GM23338 (cell line): ENCODE measurements around the gene PTRHD1. TPM values are rescaled to one million over a fixed set of nuclear protein-coding genes. Genes with fewer than 3 reads are reported as not detected.

Source experiments
- ATAC-seq: fragments of 200-7000 bp; cut with Tn5 transposase; 3 replicates; pipeline ENCODE4 v1.9.1; 2020
- DNase-seq: peaks from one replicate; pipeline ENCODE4 v3.0.0-alpha.2; 2015; ENCODE audit warnings: low spot score
- H2AFZ ChIP-seq: fragments of 200-600 bp; sonication (generic); 2 replicates; pipeline ENCODE4 v1.8.0; 2016; ENCODE audit warnings: antibody characterized with exemption, mild to moderate bottlenecking, moderate library complexity
- H3F3A ChIP-seq: fragments of 200-600 bp; sonication (generic); replicated peaks from 2 replicates; pipeline ENCODE4 v1.8.0; 2017; ENCODE audit warnings: antibody characterized with exemption, mixed run types, low read depth
- H3K27ac ChIP-seq: fragments of 200-600 bp; sonication (generic); 2 replicates; pipeline ENCODE4 v1.6.1; 2016; ENCODE audit warnings: low read depth
- H3K27me3 ChIP-seq: fragments of 200-600 bp; sonication (generic); 2 replicates; pipeline ENCODE4 v1.8.0; 2016; ENCODE audit warnings: mild to moderate bottlenecking, mixed run types, moderate library complexity; ENCODE audit not compliant: insufficient read depth
- H3K36me3 ChIP-seq: fragments of 200-600 bp; sonication (generic); 2 replicates; pipeline ENCODE4 v1.8.0; 2016; ENCODE audit warnings: mild to moderate bottlenecking; ENCODE audit not compliant: insufficient read depth
- H3K4me1 ChIP-seq: fragments of 200-600 bp; sonication (generic); 2 replicates; pipeline ENCODE4 v1.8.0; 2016; ENCODE audit warnings: mild to moderate bottlenecking, moderate library complexity; ENCODE audit not compliant: insufficient read depth
- H3K4me2 ChIP-seq: fragments of 200-600 bp; sonication (generic); 2 replicates; pipeline ENCODE4 v1.7.1; 2017; ENCODE audit warnings: mixed run types
- H3K4me3 ChIP-seq: fragments of 200-600 bp; sonication (generic); 2 replicates; pipeline ENCODE4 v1.6.1; 2016; ENCODE audit warnings: mixed run types
- H3K79me2 ChIP-seq: fragments of 200-600 bp; sonication (generic); replicated peaks from 2 replicates; pipeline ENCODE4 v1.8.0; 2017; ENCODE audit warnings: mild to moderate bottlenecking; ENCODE audit not compliant: insufficient read depth
- H3K9me2 ChIP-seq: fragments of 200-600 bp; sonication (generic); 2 replicates; pipeline ENCODE4 v1.8.0; 2017; ENCODE audit not compliant: insufficient read depth
- H4K20me1 ChIP-seq: fragments of 200-600 bp; sonication (generic); replicated peaks from 2 replicates; pipeline ENCODE4 v1.8.0; 2017; ENCODE audit warnings: mild to moderate bottlenecking; ENCODE audit not compliant: insufficient read depth
- H3K27ac Mint-ChIP-seq: 2 replicates; pipeline ENCODE4 v1.8.0; 2020; ENCODE audit warnings: inconsistent platforms, mild to moderate bottlenecking, moderate library complexity, mixed read lengths
- H3K27me3 Mint-ChIP-seq: 3 replicates; pipeline ENCODE4 v1.8.0; 2022; ENCODE audit warnings: low read depth, mild to moderate bottlenecking, moderate library complexity, mixed read lengths, inconsistent platforms; ENCODE audit not compliant: insufficient read depth, poor library complexity
- H3K36me3 Mint-ChIP-seq: 3 replicates; pipeline ENCODE4 v1.8.0; 2021; ENCODE audit warnings: low read depth, mild to moderate bottlenecking, inconsistent platforms, moderate library complexity, mixed read lengths
- H3K4me1 Mint-ChIP-seq: 3 replicates; pipeline ENCODE4 v1.8.0; 2020; ENCODE audit warnings: mild to moderate bottlenecking, inconsistent platforms, mixed read lengths
- H3K4me3 Mint-ChIP-seq: 3 replicates; pipeline ENCODE4 v1.8.0; 2021; ENCODE audit warnings: moderate library complexity, mild to moderate bottlenecking, inconsistent platforms, mixed read lengths
- H3K9me3 Mint-ChIP-seq: 3 replicates; pipeline ENCODE4 v1.8.0; 2020; ENCODE audit warnings: moderate library complexity, mild to moderate bottlenecking, inconsistent platforms, mixed read lengths
- CREB1 ChIP-seq: fragments of 250-450 bp; sonication (Bioruptor Pico); IDR thresholded peaks from 2 replicates; pipeline ENCODE4 v1.5.0; 2020; ENCODE audit warnings: low read depth, mild to moderate bottlenecking, moderate library complexity
- ETS1 ChIP-seq: IDR thresholded peaks from 2 replicates; pipeline ENCODE4 v1.6.1; 2016; ENCODE audit warnings: antibody characterized with exemption
- EZH2 ChIP-seq: fragments of 200-600 bp; sonication (generic); IDR thresholded peaks from one replicate; pipeline ENCODE4 v1.8.0; 2017; ENCODE audit warnings: antibody characterized with exemption, mild to moderate bottlenecking, low read depth; ENCODE audit not compliant: unreplicated experiment
- EZH2phosphoT487 ChIP-seq: fragments of 200-600 bp; sonication (generic); IDR thresholded peaks from one replicate; pipeline ENCODE4 v1.8.1; 2018; ENCODE audit warnings: antibody characterized with exemption; ENCODE audit not compliant: unreplicated experiment
- JUNB ChIP-seq: IDR thresholded peaks from one replicate; pipeline ENCODE4 v1.6.1; 2016; ENCODE audit warnings: antibody characterized with exemption; ENCODE audit not compliant: unreplicated experiment
- NANOG ChIP-seq: IDR thresholded peaks from 2 replicates; pipeline ENCODE4 v1.6.1; 2016; ENCODE audit warnings: antibody characterized with exemption, borderline replicate concordance
- POLR2AphosphoS5 ChIP-seq: IDR thresholded peaks from 2 replicates; pipeline ENCODE4 v1.6.1; 2016; ENCODE audit warnings: antibody characterized with exemption, low read depth
- STAT1 ChIP-seq: IDR thresholded peaks from one replicate; pipeline ENCODE4 v1.6.1; 2016; ENCODE audit warnings: antibody characterized with exemption; ENCODE audit not compliant: unreplicated experiment
- ZNF114 ChIP-seq: fragments of 250-450 bp; sonication (Bioruptor Pico); IDR thresholded peaks from 2 replicates; pipeline ENCODE4 v1.5.0; 2020; ENCODE audit warnings: mild to moderate bottlenecking, moderate library complexity
- ZNF331 ChIP-seq: fragments of 250-450 bp; sonication (Bioruptor Pico); IDR thresholded peaks from 2 replicates; pipeline ENCODE4 v1.5.0; 2020; ENCODE audit warnings: low read depth, mild to moderate bottlenecking, moderate library complexity
- ZNF462 ChIP-seq: fragments of 250-450 bp; sonication (Bioruptor Pico); IDR thresholded peaks from 2 replicates; pipeline ENCODE4 v1.5.0; 2020; ENCODE audit warnings: mild to moderate bottlenecking, moderate library complexity
- polyA plus RNA-seq: library from polyadenylated mRNA; unstranded; fragments of >200 nt; fragmentation: Nextera tagmentation; extraction: Ambion mirVana; gene quantifications from 2 replicates; pipeline ENCODE4 v1.2.1, GENCODE V29; 2016
- total RNA-seq: library from RNA; depleted of rRNA; stranded (reverse); fragments of >200 nt; shearing (Covaris generic); gene quantifications from 2 replicates; pipeline ENCODE4 v1.2.3, GENCODE V29; 2014
- TF ChIP-seq, protein P1 (sequence below), 2 experiments: fragments of 200-600 bp in 1 of 2; sonication (generic) in 1 of 2; conservative IDR thresholded peaks; 2 replicates each; pipeline versions ENCODE4 v1.5.1 to v1.6.1; 2016 to 2017; ENCODE audit warnings: antibody characterized with exemption in 2 of 2, low read depth in 2 of 2, mild to moderate bottlenecking in 2 of 2, moderate library complexity in 1 of 2

PTRHD1 gene
- total and polyA plus RNA-seq, 2 experiments from 2014 or later, result 46.9 to 105 TPM

GRCh38 chr2:24740142-24740541, 53.0 kb downstream of the PTRHD1 start:
- H3K27ac Mint-ChIP-seq, result no peak overlapping the region
- Histone ChIP-seq H3F3A (no peaks in the 10 kb centered on the region), H3K36me3 (no peaks in the 10 kb centered on the region), H2AFZ (no peak overlapping the region), H3K4me3 (no peak overlapping the region), H4K20me1 (no peaks in the 10 kb centered on the region), H3K4me2 (no peak overlapping the region), H3K27ac (no peak overlapping the region), H3K79me2 (no peaks in the 10 kb centered on the region), H3K4me1 (no peaks in the 10 kb centered on the region), H3K9me2 (no peaks in the 10 kb centered on the region), H3K27me3 (no peaks in the 10 kb centered on the region)
- DNase-seq (no peak), ATAC-seq (no peak)
- H3K27me3 Mint-ChIP-seq, result no peaks in the 10 kb centered on the region
- H3K9me3 Mint-ChIP-seq, result no peaks in the 10 kb centered on the region
- H3K4me3 Mint-ChIP-seq, result no peak overlapping the region
- H3K4me1 Mint-ChIP-seq, result no peaks in the 10 kb centered on the region; the same call in 2 of the 3 replicates
- no peaks in the 10 kb centered on the region for H3K36me3 Mint-ChIP-seq
- TF ChIP-seq ZNF114 (no peak), JUNB (no peak), CREB1 (no peak), NANOG (no peak), POLR2AphosphoS5 (no peak), ZNF331 (no peak), EZH2 (no peak), ZNF462 (CRISPR knock-in tag) (no peak), ETS1 (no peak), EZH2phosphoT487 (no peak), STAT1 (no peak)
- TF ChIP-seq, protein P1, sequence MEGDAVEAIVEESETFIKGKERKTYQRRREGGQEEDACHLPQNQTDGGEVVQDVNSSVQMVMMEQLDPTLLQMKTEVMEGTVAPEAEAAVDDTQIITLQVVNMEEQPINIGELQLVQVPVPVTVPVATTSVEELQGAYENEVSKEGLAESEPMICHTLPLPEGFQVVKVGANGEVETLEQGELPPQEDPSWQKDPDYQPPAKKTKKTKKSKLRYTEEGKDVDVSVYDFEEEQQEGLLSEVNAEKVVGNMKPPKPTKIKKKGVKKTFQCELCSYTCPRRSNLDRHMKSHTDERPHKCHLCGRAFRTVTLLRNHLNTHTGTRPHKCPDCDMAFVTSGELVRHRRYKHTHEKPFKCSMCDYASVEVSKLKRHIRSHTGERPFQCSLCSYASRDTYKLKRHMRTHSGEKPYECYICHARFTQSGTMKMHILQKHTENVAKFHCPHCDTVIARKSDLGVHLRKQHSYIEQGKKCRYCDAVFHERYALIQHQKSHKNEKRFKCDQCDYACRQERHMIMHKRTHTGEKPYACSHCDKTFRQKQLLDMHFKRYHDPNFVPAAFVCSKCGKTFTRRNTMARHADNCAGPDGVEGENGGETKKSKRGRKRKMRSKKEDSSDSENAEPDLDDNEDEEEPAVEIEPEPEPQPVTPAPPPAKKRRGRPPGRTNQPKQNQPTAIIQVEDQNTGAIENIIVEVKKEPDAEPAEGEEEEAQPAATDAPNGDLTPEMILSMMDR (conservative IDR thresholded peaks at IDR 0.05; ENCODE audit: low read depth in 2 of 2), result no peak
